Kidney (tissue), 22 donors: Measurements from ENCODE around the gene NLRC4. TPM values are rescaled to one million over a fixed set of nuclear protein-coding genes. Genes with fewer than 3 reads are reported as not detected.
"Not testable (repeated sequence)": the region's sequence is repeated elsewhere in the genome, so short reads cannot be mapped to it uniquely, and the experiment has no call there.

Experiments used
- DNase-seq, 5 donors: peaks; one replicate each; pipeline ENCODE4 v3.0.0-alpha.2; 2013 to 2020
- FAIRE-seq: peaks from 2 replicates; lab custom pipeline; 2012; peaks lifted over from hg19 to GRCh38; lab: Jason Lieb, UNC
- H3K27ac ChIP-seq, 2 donors: one replicate each; pipeline ENCODE4 v1.7.0; 2013; ENCODE audit warnings: low read depth in 2 of 2, low read length in 2 of 2, inconsistent platforms in 1 of 2
- H3K27me3 ChIP-seq: one replicate; pipeline ENCODE4 v1.7.1; 2013; ENCODE audit warnings: low read length, inconsistent platforms; ENCODE audit not compliant: control insufficient read depth, insufficient read depth
- H3K36me3 ChIP-seq, 3 donors: one replicate each; pipeline versions ENCODE4 v1.7.0 to v1.7.1; 2013; ENCODE audit warnings: low read length in 3 of 3, control low read depth in 1 of 3, inconsistent platforms in 1 of 3; ENCODE audit not compliant: insufficient read depth in 3 of 3, control insufficient read depth in 2 of 3
- H3K4me1 ChIP-seq, 3 donors: one replicate each; pipeline versions ENCODE4 v1.7.0 to v1.7.1; 2013; ENCODE audit warnings: low read length in 3 of 3, inconsistent platforms in 1 of 3, low read depth in 1 of 3; ENCODE audit not compliant: control insufficient read depth in 2 of 3, insufficient read depth in 2 of 3
- H3K4me3 ChIP-seq, 3 donors: one replicate each; pipeline versions ENCODE4 v1.7.0 to v1.8.1; 2013; ENCODE audit warnings: low read length in 3 of 3, control low read depth in 1 of 3, inconsistent platforms in 1 of 3
- H3K9ac ChIP-seq, 3 donors: one replicate each; pipeline versions ENCODE4 v1.7.0 to v1.7.1; 2013; ENCODE audit warnings: low read length in 3 of 3, control low read depth in 1 of 3, inconsistent platforms in 1 of 3
- H3K9me3 ChIP-seq, 3 donors: one replicate each; pipeline versions ENCODE4 v1.7.0 to v1.7.1; 2013; ENCODE audit warnings: low read length in 3 of 3, control low read depth in 1 of 3, inconsistent platforms in 1 of 3; ENCODE audit not compliant: control insufficient read depth in 2 of 3, insufficient read depth in 1 of 3
- CTCF ChIP-seq: IDR thresholded peaks from 3 replicates; pipeline ENCODE4 v1.5.1; 2012; ENCODE audit warnings: mild to moderate bottlenecking, moderate library complexity, borderline replicate concordance; ENCODE audit not compliant: insufficient read depth; ENCODE audit errors: extremely low read depth
- intact Hi-C: fragments of 100-400 bp; cut with DNase I; formaldehyde crosslinking; loops from one replicate; pipeline ENCODE4 v1.11.1; 2022
- long read RNA-seq, 10 donors: library from polyadenylated mRNA in 1 of 10; unstranded in 1 of 10; transcript quantifications; one replicate each; pipeline ENCODE4 v2.0.0 and lab custom pipeline, GENCODE V29; 2021 to 2026
- polyA plus RNA-seq: library from polyadenylated mRNA; stranded (reverse); fragments of 350-450 nt; fragmentation: Illumina TruSeq; extraction: RNeasy Lipid Tissue Mini Kit (QIAGEN cat#74804); gene quantifications from one replicate; pipeline ENCODE4 v1.2.3, GENCODE V29; 2014; ENCODE audit warnings: low read depth, low replicate concordance; ENCODE audit not compliant: insufficient read depth
- total RNA-seq: library from RNA; stranded (reverse); fragmentation: NEBNext Ultra II Directional; extraction: Animal tissue kit (Norgen Biotek cat#: 25700); gene quantifications from one replicate; pipeline ENCODE4 v1.2.1, GENCODE V29; 2021
- donor health status: control.
- donor health status: control.
- donor health status: control.
- donor health status: control.
- donor health status: control.
- donor health status: DM: yes; HTN: yes; CAD: no.
- donor health status: Normal renal cell carcinoma (clear cell type).

NLRC4 gene
- total RNA-seq (2.3 TPM), polyA plus RNA-seq (0.49 TPM)
- long read RNA-seq, donor 1, partial matches to known transcripts, result 35 of 35 reads
- long read RNA-seq, donor 1, other reads (novel, unspliced or antisense), result 0 of 35 reads
- long read RNA-seq, donor 2, result 0 reads
- long read RNA-seq, donor 3, result 0 reads
- long read RNA-seq, donor 4, result 0 reads
- long read RNA-seq, donor 5, result 0 reads
- long read RNA-seq, donor 6, result 0 reads
- long read RNA-seq, donor 7, partial matches to known transcripts, result 0 of 1 reads
- long read RNA-seq, donor 7, other reads (novel, unspliced or antisense), result 0 of 1 reads
- long read RNA-seq, donor 8, result 0 reads
- long read RNA-seq, donor 9, result 0 reads
- long read RNA-seq, donor 10, result 0 reads

GRCh38 chr2:32264422-32265105, at the start of gene NLRC4:
TSS of gene NLRC4 (minus strand) at chr2:32264886. CDS start at chr2:32256775, 8,111 bp downstream.
- H3K36me3 ChIP-seq, result no peaks in the 10 kb centered on the region
- H3K9ac ChIP-seq, result no peak within 1 kb of the TSS
- TF ChIP-seq CTCF, result no peak
- no peak within 1 kb of the TSS for H3K27ac ChIP-seq
- FAIRE-seq (no peak), DNase-seq (no peak)
- H3K4me1 ChIP-seq, result no peaks in the 10 kb centered on the region
- H3K4me3 ChIP-seq, result no peak within 1 kb of the TSS
- H3K27me3 ChIP-seq, result no peaks in the 10 kb centered on the region
- no peaks in the 10 kb centered on the region for H3K9me3 ChIP-seq
- intact Hi-C loops, result no loop called here

GRCh38 chr2:32310577-32310976, 45.9 kb upstream of the NLRC4 start:
- Histone ChIP-seq H3K4me3 (no peak overlapping the region), H3K9ac (no peak overlapping the region), H3K36me3 (peaks cover 0 to 4% (median 0%) of the 10 kb centered on the region in 3 donors), H3K4me1 (no peaks in the 10 kb centered on the region), H3K9me3 (no peaks in the 10 kb centered on the region), H3K27ac (no peak overlapping the region), H3K27me3 (no peaks in the 10 kb centered on the region)
- intact Hi-C loops, result no loop called here
- DNase-seq (no peak), FAIRE-seq (no peak)
- no peak for TF ChIP-seq CTCF

- H3K9me3 ChIP-seq, intact Hi-C loops, DNase-seq, H3K27ac ChIP-seq, FAIRE-seq, H3K4me1 ChIP-seq, H3K27me3 ChIP-seq, H3K4me3 ChIP-seq, H3K9ac ChIP-seq: not testable (repeated sequence)
- H3K36me3 ChIP-seq, result peaks cover 0 to 16% (median 0%) of the 10 kb centered on the region in 3 donors
Observed at GRCh38 chr2:32293966-32294562, 29.4 kb upstream of the NLRC4 start.

GRCh38 chr2:32293493-32293892, 28.8 kb upstream of the NLRC4 start:
- H3K4me3 ChIP-seq, H3K4me1 ChIP-seq, DNase-seq, H3K27me3 ChIP-seq, FAIRE-seq, H3K9ac ChIP-seq, H3K27ac ChIP-seq, H3K9me3 ChIP-seq, intact Hi-C loops: not testable (repeated sequence)
- H3K36me3 ChIP-seq, result peaks cover 0 to 16% (median 0%) of the 10 kb centered on the region in 3 donors
